ENCODE data around the gene FETUB.

The FETUB gene

DNA sequence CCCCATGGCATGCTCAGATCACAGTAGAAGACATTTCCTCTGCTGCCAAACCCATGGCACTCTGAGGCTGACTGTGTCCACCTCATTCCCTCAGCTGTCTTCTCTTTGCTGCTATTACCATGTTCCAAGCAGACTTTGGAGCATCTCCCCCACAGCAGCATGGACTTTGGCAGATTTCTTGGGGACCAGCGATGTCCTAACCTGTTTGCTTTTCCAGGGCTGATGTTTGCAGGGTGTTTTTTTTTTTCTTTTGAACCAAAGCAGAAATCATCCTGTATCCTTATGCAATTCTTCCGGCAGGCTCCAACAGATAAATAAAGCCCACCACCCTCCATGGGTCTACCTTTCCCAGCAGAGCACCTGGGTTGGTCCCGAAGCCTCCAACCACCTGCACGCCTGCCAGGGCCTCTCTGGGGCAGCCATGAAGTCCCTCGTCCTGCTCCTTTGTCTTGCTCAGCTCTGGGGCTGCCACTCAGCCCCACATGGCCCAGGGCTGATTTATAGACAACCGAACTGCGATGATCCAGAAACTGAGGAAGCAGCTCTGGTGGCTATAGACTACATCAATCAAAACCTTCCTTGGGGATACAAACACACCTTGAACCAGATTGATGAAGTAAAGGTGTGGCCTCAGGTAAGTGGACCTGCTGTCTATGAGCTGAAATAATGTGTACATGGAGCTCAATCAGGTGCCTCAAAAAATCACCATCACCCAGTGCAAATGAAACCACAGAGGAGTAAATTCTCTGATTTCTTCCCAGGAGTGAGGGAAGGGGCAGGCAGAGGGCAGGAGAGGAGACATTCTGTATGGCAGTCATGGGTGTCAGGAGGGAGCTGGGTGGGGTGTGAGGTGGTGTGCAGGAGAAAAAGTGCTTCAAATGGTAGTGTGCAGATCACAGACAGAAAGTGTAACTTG, 27.2 kb upstream of the FETUB start, which contains the start of gene AHSG:
Gene AHSG, plus strand, starts transcription at position 340 of the 916 bp plus-strand sequence. Its CDS starts 82 bp downstream, at position 422.
- H3K27me3 ChIP-seq: no peaks in the 10 kb centered on the region
- H3K4me1 ChIP-seq: peaks cover 20% of the 10 kb centered on the region
- no peak within 1 kb of the TSS for H3K9ac ChIP-seq
- 0 out of 2 replicates have a peak within 1 kb of the TSS, but pooled peaks have one; percentile 59 for H3K4me2 ChIP-seq
- H3K4me3 ChIP-seq: no peak within 1 kb of the TSS
- H4K20me1 ChIP-seq: no peaks in the 10 kb centered on the region
- no peaks in the 10 kb centered on the region for H3K36me3 ChIP-seq
- no peak within 1 kb of the TSS for H3K27ac ChIP-seq
- TF ChIP-seq Cebpa-rat (IDR thresholded peaks at IDR 0.05): no peak
- no peaks in the 10 kb centered on the region for H3K9me3 ChIP-seq

DNA sequence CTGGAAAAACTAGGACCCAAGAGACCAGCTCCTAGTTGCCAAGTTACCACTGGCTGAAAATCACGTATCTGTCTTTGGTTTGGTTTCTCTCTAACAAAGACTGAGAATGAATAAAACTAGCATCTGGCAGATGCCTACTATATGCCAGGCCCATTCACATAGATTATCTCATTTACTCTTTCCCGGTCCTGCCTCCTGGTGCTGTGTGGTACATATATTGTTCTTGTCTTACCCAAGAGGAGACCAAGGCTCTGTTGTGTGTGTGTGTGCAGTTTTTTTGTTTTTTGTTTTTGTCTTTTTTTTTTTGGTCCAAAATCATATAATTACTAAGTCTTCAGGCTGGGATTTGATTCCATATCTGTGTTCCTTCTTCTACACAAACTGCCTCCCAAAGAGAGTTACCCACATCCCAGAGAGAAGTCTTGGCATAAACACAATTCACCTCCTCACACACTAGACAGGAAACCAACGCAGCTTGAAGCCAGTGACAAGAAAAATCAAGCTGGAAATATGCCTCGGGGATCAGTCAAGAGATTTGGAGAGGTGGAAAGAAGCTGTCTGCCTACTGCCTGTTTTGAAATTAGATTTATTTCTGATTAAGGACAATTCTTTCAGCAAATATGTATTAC, 26.4 kb upstream of the FETUB start:
- no peaks in the 10 kb centered on the region for H3K36me3 ChIP-seq
- H3K9me3 ChIP-seq: no peaks in the 10 kb centered on the region
- H3K4me1 ChIP-seq: peaks cover 20% of the 10 kb centered on the region
- no peak overlapping the region for H3K9ac ChIP-seq
- no peaks in the 10 kb centered on the region for H3K27me3 ChIP-seq
- no peak overlapping the region for H3K4me3 ChIP-seq
- H3K27ac ChIP-seq: no peak overlapping the region
- peak overlapping the region; percentile 59; the same call in 1 of the 2 replicates for H3K4me2 ChIP-seq
- no peak for TF ChIP-seq Cebpa-rat (IDR thresholded peaks at IDR 0.05)
- no peaks in the 10 kb centered on the region for H4K20me1 ChIP-seq

DNA sequence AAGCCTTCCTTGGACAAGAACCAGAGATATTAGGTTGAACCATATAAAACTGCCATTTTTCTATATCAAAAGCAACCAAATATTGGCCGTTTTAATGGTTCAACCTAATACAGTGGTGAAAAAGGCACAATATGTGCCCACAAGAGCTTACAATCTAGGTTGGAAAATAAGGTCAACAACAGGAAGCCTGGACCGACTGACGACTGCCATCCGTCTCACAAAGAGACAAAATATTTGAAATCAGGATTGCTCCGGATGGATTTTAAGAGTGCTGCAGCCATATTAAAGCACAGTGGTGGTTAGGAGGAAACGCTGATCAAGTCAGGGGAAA, 26.0 kb upstream of the FETUB start:
- no peaks in the 10 kb centered on the region for H4K20me1 ChIP-seq
- no peak overlapping the region for H3K9ac ChIP-seq
- no peak overlapping the region for H3K27ac ChIP-seq
- no peak overlapping the region for H3K4me3 ChIP-seq
- no peaks in the 10 kb centered on the region for H3K27me3 ChIP-seq
- peak overlapping the region; percentile 59 for H3K4me2 ChIP-seq
- H3K4me1 ChIP-seq: peaks cover 20% of the 10 kb centered on the region
- no peaks in the 10 kb centered on the region for H3K36me3 ChIP-seq
- no peaks in the 10 kb centered on the region for H3K9me3 ChIP-seq
- TF ChIP-seq Cebpa-rat (IDR thresholded peaks at IDR 0.05): no peak

DNA sequence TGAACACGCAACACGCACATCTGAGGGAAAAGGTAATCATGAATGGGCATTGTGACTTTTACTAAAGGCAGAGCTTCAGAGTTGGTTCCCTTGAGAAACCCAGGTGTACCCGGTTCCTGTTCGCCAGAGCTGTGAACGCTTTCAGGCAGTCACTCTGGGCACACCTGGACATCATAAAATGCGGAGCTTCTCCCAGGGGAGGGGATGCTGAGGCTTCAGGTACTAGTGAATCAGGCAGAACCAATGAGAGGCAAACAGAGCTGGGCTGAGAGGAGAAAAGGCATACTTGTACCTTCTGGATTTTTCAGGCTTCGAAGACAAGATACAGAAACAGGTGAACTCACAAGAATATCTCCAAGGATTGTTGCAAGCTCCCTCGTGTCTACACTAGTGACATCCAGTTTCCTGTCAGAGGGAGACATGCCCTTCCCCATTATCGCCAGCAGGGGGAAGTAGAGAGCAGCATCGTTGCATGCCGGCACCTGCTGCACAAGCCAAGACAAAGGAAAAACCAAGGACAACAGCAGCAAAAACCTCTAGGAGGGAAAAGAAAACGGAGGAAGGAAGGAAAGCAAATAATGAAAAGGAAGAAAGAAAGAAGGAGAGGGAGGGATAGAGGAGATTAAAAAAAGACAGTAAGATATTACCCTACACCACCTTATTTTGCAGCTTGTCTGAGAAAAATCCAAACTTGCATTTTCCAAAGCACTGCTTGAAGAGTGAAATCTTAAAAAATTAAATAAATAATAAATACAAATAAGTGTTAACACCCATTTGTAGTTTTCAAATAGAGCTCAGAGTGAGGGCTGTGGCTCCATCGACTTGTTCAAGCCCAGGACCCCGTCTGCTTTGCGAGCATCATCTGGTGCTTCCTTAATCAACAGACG, 25.4 kb upstream of the FETUB start:
- H3K27me3 ChIP-seq: no peaks in the 10 kb centered on the region
- H3K4me2 ChIP-seq: peak overlapping the region; percentile 59
- H4K20me1 ChIP-seq: no peaks in the 10 kb centered on the region
- H3K36me3 ChIP-seq: no peaks in the 10 kb centered on the region
- H3K9ac ChIP-seq: no peak overlapping the region
- no peak overlapping the region for H3K27ac ChIP-seq
- H3K4me1 ChIP-seq: peaks cover 20% of the 10 kb centered on the region
- H3K9me3 ChIP-seq: no peaks in the 10 kb centered on the region
- TF ChIP-seq Cebpa-rat (IDR thresholded peaks at IDR 0.05): no peak
- no peak overlapping the region for H3K4me3 ChIP-seq

DNA sequence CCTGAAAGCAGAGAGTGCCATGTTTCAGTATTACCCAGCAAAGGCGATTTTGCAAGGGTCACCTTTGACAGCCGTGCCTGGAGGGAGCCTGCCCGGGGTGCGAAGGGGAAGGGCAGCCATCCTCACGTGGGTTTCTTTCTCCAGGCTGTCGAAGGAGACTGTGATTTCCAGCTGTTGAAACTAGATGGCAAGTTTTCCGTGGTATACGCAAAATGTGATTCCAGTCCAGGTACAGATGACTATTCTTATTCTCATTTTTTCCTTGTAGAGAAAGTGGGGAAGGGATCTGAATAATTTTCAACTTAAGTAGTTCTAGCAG, 23.9 kb upstream of the FETUB start:
- Histone ChIP-seq H3K27ac (no peak overlapping the region), H4K20me1 (no peaks in the 10 kb centered on the region), H3K4me2 (no peak overlapping the region), H3K4me1 (peaks cover 20% of the 10 kb centered on the region), H3K9me3 (no peaks in the 10 kb centered on the region), H3K4me3 (no peak overlapping the region), H3K9ac (no peak overlapping the region), H3K36me3 (no peaks in the 10 kb centered on the region), H3K27me3 (no peaks in the 10 kb centered on the region)
- TF ChIP-seq Cebpa-rat (IDR thresholded peaks at IDR 0.05): no peak

DNA sequence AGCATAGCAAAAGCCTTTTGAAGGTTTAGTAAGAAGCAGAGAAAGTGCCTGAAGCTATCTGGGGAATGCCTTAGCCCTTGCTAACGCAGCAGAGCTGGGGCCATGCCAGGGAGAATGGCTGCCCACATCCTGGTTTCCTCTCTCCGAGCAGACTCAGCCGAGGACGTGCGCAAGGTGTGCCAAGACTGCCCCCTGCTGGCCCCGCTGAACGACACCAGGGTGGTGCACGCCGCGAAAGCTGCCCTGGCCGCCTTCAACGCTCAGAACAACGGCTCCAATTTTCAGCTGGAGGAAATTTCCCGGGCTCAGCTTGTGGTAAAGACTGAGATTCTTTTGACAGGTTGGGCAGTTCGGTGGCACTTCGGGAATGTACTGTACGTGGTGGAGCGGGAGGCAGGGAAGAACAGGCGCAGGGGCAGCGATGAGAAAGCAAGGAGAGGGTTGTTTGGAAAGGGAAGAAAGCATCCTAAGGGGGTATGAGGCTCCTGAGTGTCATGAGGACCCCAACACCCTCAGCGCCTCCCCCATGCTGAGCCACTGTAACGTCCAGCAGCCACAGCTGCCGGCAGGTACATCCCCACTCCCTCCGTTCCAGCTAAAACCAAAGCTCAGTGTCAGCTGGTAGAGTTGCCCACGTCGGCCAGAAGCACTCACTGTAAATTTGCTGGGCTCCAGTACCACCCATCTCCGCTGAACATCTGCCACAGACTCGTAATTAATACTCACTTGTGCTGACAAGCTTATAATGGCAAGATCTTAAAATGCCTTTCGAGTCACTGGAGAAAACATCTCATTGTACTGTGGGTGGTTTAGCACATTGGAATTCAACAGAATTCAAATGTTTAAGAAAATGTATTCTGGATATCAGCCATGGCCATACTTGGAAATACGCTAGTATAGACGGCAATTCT, 22.9 kb upstream of the FETUB start:
- peaks cover 20% of the 10 kb centered on the region for H3K4me1 ChIP-seq
- H3K9ac ChIP-seq: no peak overlapping the region

DNA sequence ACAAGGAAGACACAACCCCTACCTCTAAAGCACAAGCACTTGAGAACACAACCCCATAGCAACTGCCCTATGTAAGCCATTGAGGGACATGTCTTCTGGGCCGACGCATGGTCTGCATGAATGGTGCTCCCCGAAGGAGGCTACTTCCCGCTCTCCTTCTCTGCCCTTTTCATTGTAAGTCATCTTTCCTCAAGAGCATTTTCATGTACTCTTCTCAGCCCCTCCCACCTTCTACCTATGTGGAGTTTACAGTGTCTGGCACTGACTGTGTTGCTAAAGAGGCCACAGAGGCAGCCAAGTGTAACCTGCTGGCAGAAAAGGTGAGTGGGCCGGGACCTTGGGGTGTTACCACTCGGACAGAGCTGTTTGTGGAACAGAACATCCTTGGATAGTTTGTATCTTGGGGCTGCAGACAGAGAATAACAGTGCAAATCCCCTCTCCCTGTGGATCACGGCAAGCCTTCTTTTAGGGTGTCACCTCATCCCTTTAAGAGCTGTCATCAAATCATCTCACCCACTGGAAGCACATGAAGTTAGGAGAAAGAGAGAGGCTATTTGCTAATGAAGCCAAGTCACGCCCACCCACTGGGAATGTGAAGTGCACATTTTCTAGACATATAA, 21.8 kb upstream of the FETUB start:
- Histone ChIP-seq H3K9ac (no peak overlapping the region), H3K9me3 (no peaks in the 10 kb centered on the region), H3K4me1 (peaks cover 20% of the 10 kb centered on the region), H3K27ac (no peak overlapping the region), H3K36me3 (no peaks in the 10 kb centered on the region), H3K4me3 (no peak overlapping the region), H3K27me3 (no peaks in the 10 kb centered on the region), H4K20me1 (no peaks in the 10 kb centered on the region), H3K4me2 (no peak overlapping the region)
- no peak for TF ChIP-seq Cebpa-rat (IDR thresholded peaks at IDR 0.05)

More for the DNA sequence above, 22.9 kb upstream of the FETUB start:
- H3K4me3 ChIP-seq: no peak overlapping the region
- H3K27me3 ChIP-seq: no peaks in the 10 kb centered on the region
- H3K27ac ChIP-seq: no peak overlapping the region
- no peak for TF ChIP-seq Cebpa-rat (IDR thresholded peaks at IDR 0.05)
- H4K20me1 ChIP-seq: no peaks in the 10 kb centered on the region
- H3K9me3 ChIP-seq: no peaks in the 10 kb centered on the region
- no peaks in the 10 kb centered on the region for H3K36me3 ChIP-seq
- H3K4me2 ChIP-seq: peak overlapping the region; percentile 16

DNA sequence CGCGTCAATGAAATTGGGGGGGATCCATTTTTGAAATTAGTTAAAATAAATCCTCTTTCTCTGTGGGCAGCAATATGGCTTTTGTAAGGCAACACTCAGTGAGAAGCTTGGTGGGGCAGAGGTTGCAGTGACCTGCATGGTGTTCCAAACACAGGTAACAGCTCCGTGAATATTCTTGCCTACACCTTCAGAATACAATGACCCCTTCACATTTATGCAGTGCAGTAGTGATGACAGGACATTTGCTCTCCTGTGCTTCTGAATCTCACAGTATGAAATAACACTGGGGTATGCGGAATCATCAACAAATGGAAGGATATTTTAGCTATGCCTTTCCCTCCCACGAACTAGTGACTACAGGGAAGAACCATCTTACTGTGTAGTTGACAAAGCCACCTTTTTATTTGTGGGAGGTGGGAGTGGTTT, 20.4 kb upstream of the FETUB start:
- H3K27me3 ChIP-seq: no peaks in the 10 kb centered on the region
- H3K27ac ChIP-seq: no peak overlapping the region
- H3K9ac ChIP-seq: no peak overlapping the region
- H3K4me2 ChIP-seq: no peak overlapping the region
- H3K4me3 ChIP-seq: no peak overlapping the region
- no peaks in the 10 kb centered on the region for H3K9me3 ChIP-seq
- no peaks in the 10 kb centered on the region for H3K36me3 ChIP-seq
- no peaks in the 10 kb centered on the region for H4K20me1 ChIP-seq
- TF ChIP-seq Cebpa-rat (IDR thresholded peaks at IDR 0.05): no peak
- H3K4me1 ChIP-seq: peaks cover 9% of the 10 kb centered on the region

All from BLaER1 (cell line).